Neural progenitor cell (in vitro differentiated cells): ENCODE results near the gene MYH7. TPM values are rescaled to one million over a fixed set of nuclear protein-coding genes. Genes with fewer than 3 reads are reported as not detected.
"Not testable (repeated sequence)": the region's sequence is repeated elsewhere in the genome, so short reads cannot be mapped to it uniquely, and the experiment has no call there.

Experiments used
- DNase-seq: peaks from one replicate; pipeline ENCODE4 v3.0.0-alpha.2; 2016; ENCODE audit warnings: low spot score
- H2AFZ ChIP-seq: fragments of 200-600 bp; sonication (generic); replicated peaks from 2 replicates; pipeline ENCODE4 v1.6.1; 2016; ENCODE audit warnings: antibody characterized with exemption
- H3F3A ChIP-seq: fragments of 200-600 bp; sonication (generic); 2 replicates; pipeline ENCODE4 v1.6.1; 2016; ENCODE audit warnings: antibody characterized with exemption, low read depth
- H3K27ac ChIP-seq: fragments of 200-600 bp; sonication (generic); 2 replicates; pipeline ENCODE4 v1.5.1; 2016; ENCODE audit warnings: mild to moderate bottlenecking
- H3K27me3 ChIP-seq: fragments of 200-600 bp; sonication (generic); 2 replicates; pipeline ENCODE4 v1.6.1; 2016; ENCODE audit warnings: mild to moderate bottlenecking, moderate library complexity
- H3K36me3 ChIP-seq: fragments of 200-600 bp; sonication (generic); 2 replicates; pipeline ENCODE4 v1.5.1; 2016
- H3K4me1 ChIP-seq: fragments of 200-600 bp; sonication (generic); 2 replicates; pipeline ENCODE4 v1.6.1; 2016; ENCODE audit warnings: mixed run types
- H3K4me2 ChIP-seq: fragments of 200-600 bp; sonication (generic); 2 replicates; pipeline ENCODE4 v1.6.1; 2016
- H3K4me3 ChIP-seq: fragments of 200-600 bp; sonication (generic); 2 replicates; pipeline ENCODE4 v1.5.1; 2016
- H3K79me2 ChIP-seq: fragments of 200-600 bp; sonication (generic); 2 replicates; pipeline ENCODE4 v1.6.1; 2016; ENCODE audit warnings: low read depth
- H3K9ac ChIP-seq: fragments of 200-600 bp; sonication (generic); 2 replicates; pipeline ENCODE4 v1.6.1; 2016
- H3K9me3 ChIP-seq: fragments of 200-600 bp; sonication (generic); 2 replicates; pipeline ENCODE4 v1.5.1; 2016; ENCODE audit warnings: low read depth
- H4K20me1 ChIP-seq: fragments of 200-600 bp; sonication (generic); 2 replicates; pipeline ENCODE4 v1.6.1; 2016; ENCODE audit warnings: low read depth
- H3K27ac Mint-ChIP-seq: 3 replicates; pipeline ENCODE4 v1.8.0; 2021; ENCODE audit warnings: mixed read lengths
- H3K27me3 Mint-ChIP-seq: 2 replicates; pipeline ENCODE4 v1.8.0; 2022; ENCODE audit warnings: low read depth, mild to moderate bottlenecking, inconsistent platforms, moderate library complexity, mixed read lengths; ENCODE audit not compliant: insufficient read depth
- H3K36me3 Mint-ChIP-seq: 3 replicates; pipeline ENCODE4 v1.8.0; 2021; ENCODE audit warnings: mixed read lengths
- H3K4me1 Mint-ChIP-seq: 3 replicates; pipeline ENCODE4 v1.8.0; 2021; ENCODE audit warnings: mixed read lengths
- H3K4me3 Mint-ChIP-seq: 3 replicates; pipeline ENCODE4 v1.8.0; 2021; ENCODE audit warnings: mild to moderate bottlenecking, moderate library complexity, mixed read lengths
- H3K9me3 Mint-ChIP-seq: 3 replicates; pipeline ENCODE4 v1.8.0; 2020; ENCODE audit warnings: mixed read lengths
- EZH2 ChIP-seq: fragments of 200-600 bp; sonication (generic); IDR thresholded peaks from 2 replicates; pipeline ENCODE4 v1.6.1; 2017; ENCODE audit warnings: antibody characterized with exemption, mild to moderate bottlenecking, moderate library complexity
- EZH2phosphoT487 ChIP-seq: fragments of 200-600 bp; sonication (generic); IDR thresholded peaks from 2 replicates; pipeline ENCODE4 v1.6.1; 2017; ENCODE audit warnings: antibody characterized with exemption
- total RNA-seq: library from RNA; depleted of rRNA; stranded (reverse); fragments of >200 nt; gene quantifications from 2 replicates; pipeline ENCODE4 v1.2.3, GENCODE V29; 2015; ENCODE audit warnings: low replicate concordance
- TF ChIP-seq, protein P1 (sequence below): fragments of 200-600 bp; sonication (generic); IDR thresholded peaks from 2 replicates; pipeline ENCODE4 v1.5.1; 2017; ENCODE audit warnings: antibody characterized with exemption, mild to moderate bottlenecking

Gene MYH7
- total RNA-seq, 1 donor from 2014 or later: not detected

- Histone ChIP-seq H3K27me3 (no peaks in the 10 kb centered on the region), H3K27ac (no peak overlapping the region), H2AFZ (no peak overlapping the region), H3K36me3 (no peaks in the 10 kb centered on the region), H3K79me2 (no peaks in the 10 kb centered on the region), H3F3A (no peaks in the 10 kb centered on the region), H3K4me2 (no peak overlapping the region), H3K4me1 (no peaks in the 10 kb centered on the region), H3K9me3 (no peaks in the 10 kb centered on the region), H4K20me1 (no peaks in the 10 kb centered on the region), H3K4me3 (no peak overlapping the region), H3K9ac (no peak overlapping the region)
- Mint-ChIP-seq H3K36me3 (peaks cover 3% of the 10 kb centered on the region), H3K4me3 (no peak overlapping the region), H3K9me3 (peaks cover 3% of the 10 kb centered on the region), H3K27me3 (peaks cover 8% of the 10 kb centered on the region), H3K4me1 (no peaks in the 10 kb centered on the region), H3K27ac (peak overlapping the region; percentile 59)
- no peak for DNase-seq
- TF ChIP-seq EZH2phosphoT487 (no peak), EZH2 (no peak)
Observed at GRCh38 chr14:23423657-23424056, 11.8 kb downstream of the MYH7 start.

DNA sequence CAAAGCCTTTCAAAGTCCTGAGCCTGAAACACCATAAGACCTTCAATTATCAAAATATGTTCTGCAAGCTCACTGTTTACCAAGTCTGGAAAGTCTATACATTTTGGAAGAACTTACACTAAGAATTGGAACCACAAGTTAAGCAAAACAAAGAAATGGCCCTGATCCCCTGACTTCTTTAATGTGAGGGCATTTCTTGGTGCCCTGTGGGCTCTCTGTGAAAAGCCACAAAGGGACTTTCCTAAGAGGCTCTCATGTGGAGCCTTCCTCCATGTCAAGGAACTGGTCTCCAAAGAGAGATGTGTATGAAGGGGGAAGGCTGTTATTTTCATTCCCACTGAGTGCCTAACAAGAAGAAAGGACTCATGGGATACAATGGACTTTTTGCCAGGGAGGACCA lies 13.9 kb downstream of the MYH7 start:
- Mint-ChIP-seq H3K36me3 (peaks cover 3% of the 10 kb centered on the region), H3K4me1 (peaks cover 6% of the 10 kb centered on the region), H3K9me3 (no peaks in the 10 kb centered on the region), H3K27me3 (peaks cover 7% of the 10 kb centered on the region), H3K4me3 (no peak overlapping the region), H3K27ac (no peak overlapping the region)
- Histone ChIP-seq H3F3A (no peaks in the 10 kb centered on the region), H3K36me3 (no peaks in the 10 kb centered on the region), H2AFZ (no peak overlapping the region), H4K20me1 (no peaks in the 10 kb centered on the region), H3K4me3 (no peak overlapping the region), H3K79me2 (no peaks in the 10 kb centered on the region), H3K4me2 (no peak overlapping the region), H3K27me3 (no peaks in the 10 kb centered on the region), H3K9ac (no peak overlapping the region), H3K9me3 (no peaks in the 10 kb centered on the region), H3K4me1 (no peaks in the 10 kb centered on the region), H3K27ac (no peak overlapping the region)
- DNase-seq: no peak
- no peak for TF ChIP-seq EZH2
- TF ChIP-seq EZH2phosphoT487: no peak
- TF ChIP-seq, protein P1, sequence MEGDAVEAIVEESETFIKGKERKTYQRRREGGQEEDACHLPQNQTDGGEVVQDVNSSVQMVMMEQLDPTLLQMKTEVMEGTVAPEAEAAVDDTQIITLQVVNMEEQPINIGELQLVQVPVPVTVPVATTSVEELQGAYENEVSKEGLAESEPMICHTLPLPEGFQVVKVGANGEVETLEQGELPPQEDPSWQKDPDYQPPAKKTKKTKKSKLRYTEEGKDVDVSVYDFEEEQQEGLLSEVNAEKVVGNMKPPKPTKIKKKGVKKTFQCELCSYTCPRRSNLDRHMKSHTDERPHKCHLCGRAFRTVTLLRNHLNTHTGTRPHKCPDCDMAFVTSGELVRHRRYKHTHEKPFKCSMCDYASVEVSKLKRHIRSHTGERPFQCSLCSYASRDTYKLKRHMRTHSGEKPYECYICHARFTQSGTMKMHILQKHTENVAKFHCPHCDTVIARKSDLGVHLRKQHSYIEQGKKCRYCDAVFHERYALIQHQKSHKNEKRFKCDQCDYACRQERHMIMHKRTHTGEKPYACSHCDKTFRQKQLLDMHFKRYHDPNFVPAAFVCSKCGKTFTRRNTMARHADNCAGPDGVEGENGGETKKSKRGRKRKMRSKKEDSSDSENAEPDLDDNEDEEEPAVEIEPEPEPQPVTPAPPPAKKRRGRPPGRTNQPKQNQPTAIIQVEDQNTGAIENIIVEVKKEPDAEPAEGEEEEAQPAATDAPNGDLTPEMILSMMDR: no peak

DNA sequence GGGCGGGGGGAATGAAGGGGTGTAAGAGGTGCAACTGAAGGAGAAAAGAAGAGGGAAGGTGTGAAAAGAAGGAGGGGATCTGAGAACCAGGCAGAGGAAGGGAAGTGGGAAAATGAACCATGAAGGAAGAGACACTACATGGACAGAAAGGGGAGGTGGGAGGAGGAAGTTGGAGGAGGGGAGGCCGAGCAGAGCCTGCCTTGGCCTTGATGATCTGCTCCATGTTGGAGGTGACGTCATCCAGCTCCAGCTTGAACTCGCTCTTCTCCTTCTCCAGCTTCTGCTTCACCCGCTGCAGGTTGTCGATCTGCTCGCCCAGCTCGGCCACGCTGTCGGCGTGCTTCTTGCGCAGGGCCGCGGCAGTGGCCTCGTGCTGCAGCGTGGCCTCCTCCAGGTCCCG lies 15.8 kb downstream of the MYH7 start:
- H3K4me2 ChIP-seq, H3K79me2 ChIP-seq, H3K4me1 ChIP-seq, H3K36me3 Mint-ChIP-seq, H3K4me3 ChIP-seq, DNase-seq, H3K36me3 ChIP-seq, H3K27me3 ChIP-seq, H3K9me3 Mint-ChIP-seq, H2AFZ ChIP-seq, H3K9me3 ChIP-seq, H3F3A ChIP-seq, H4K20me1 ChIP-seq, H3K4me3 Mint-ChIP-seq, H3K27ac Mint-ChIP-seq, H3K9ac ChIP-seq, H3K27me3 Mint-ChIP-seq, H3K27ac ChIP-seq: not testable (repeated sequence)
- H3K4me1 Mint-ChIP-seq: peaks cover 13% of the 10 kb centered on the region

DNA sequence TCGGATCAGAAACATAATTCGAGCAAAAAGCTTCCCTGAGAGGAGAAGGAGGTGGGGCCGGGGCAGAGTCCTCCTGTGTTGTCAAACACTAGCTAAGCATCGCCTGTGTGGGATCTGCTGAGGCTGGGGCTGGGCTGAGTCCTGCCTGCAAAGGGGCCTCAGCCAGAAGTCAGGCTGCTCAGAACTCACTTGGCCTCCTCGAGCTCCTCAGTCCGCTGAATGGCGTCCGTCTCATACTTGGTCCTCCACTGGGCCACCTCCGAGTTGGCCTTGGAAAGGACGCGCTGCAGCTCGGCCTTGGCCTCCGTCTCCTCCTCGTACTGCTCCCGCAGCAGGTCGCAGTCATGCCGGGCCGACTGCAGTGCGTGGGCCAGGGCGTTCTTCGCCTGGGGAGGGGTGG lies 17.4 kb downstream of the MYH7 start:
- Histone ChIP-seq H3K9ac (no peak overlapping the region), H3K79me2 (no peaks in the 10 kb centered on the region), H4K20me1 (no peaks in the 10 kb centered on the region), H3K27ac (no peak overlapping the region), H3K4me2 (no peak overlapping the region), H3K27me3 (no peaks in the 10 kb centered on the region), H2AFZ (no peak overlapping the region), H3K36me3 (no peaks in the 10 kb centered on the region), H3K4me1 (no peaks in the 10 kb centered on the region), H3K9me3 (no peaks in the 10 kb centered on the region), H3F3A (no peaks in the 10 kb centered on the region), H3K4me3 (no peak overlapping the region)
- Mint-ChIP-seq H3K4me3 (peak overlapping the region; percentile 53), H3K36me3 (no peaks in the 10 kb centered on the region), H3K27ac (peak overlapping the region; percentile 43), H3K4me1 (peaks cover 13% of the 10 kb centered on the region), H3K27me3 (peaks cover 6% of the 10 kb centered on the region), H3K9me3 (no peaks in the 10 kb centered on the region)
- TF ChIP-seq EZH2 (no peak), EZH2phosphoT487 (no peak)
- no peak for DNase-seq

GRCh38 chr14:23417269-23417668 lies 18.2 kb downstream of the MYH7 start:
- H3K36me3 Mint-ChIP-seq, H3K36me3 ChIP-seq, H3K4me2 ChIP-seq, H3K9ac ChIP-seq, H3K4me3 Mint-ChIP-seq, H3K9me3 Mint-ChIP-seq, H3K27ac ChIP-seq, H3K27me3 Mint-ChIP-seq, H3K79me2 ChIP-seq, DNase-seq, H3K4me3 ChIP-seq, H3F3A ChIP-seq, H2AFZ ChIP-seq, H3K4me1 ChIP-seq, H3K27me3 ChIP-seq, H3K9me3 ChIP-seq, H4K20me1 ChIP-seq: not testable (repeated sequence)
- peaks cover 13% of the 10 kb centered on the region for H3K4me1 Mint-ChIP-seq
- peak overlapping the region; percentile 78 for H3K27ac Mint-ChIP-seq
